CD14-positive monocyte (primary cell): ENCODE measurements around the gene LRRC49. TPM values are rescaled to one million over a fixed set of nuclear protein-coding genes. Genes with fewer than 3 reads are reported as not detected.

Experiments used
- DNase-seq, 3 donors: peaks; one replicate each; pipeline ENCODE4 v3.0.0-alpha.2; 2011 to 2022
- H2AFZ ChIP-seq: 2 replicates; pipeline ENCODE4 v1.6.0; 2012; ENCODE audit warnings: mild to moderate bottlenecking, low read depth, low read length, inconsistent platforms; ENCODE audit not compliant: insufficient read depth, poor library complexity, severe bottlenecking
- H3K27ac ChIP-seq, 2 donors: 1 replicate in 1 of 2; 2 replicates in 1 of 2; pipeline ENCODE4 v1.5.1; 2012 to 2013; ENCODE audit warnings: low read length in 2 of 2, control low read depth in 1 of 2, inconsistent platforms in 1 of 2, low read depth in 1 of 2, mild to moderate bottlenecking in 1 of 2
- H3K27me3 ChIP-seq, 2 donors: one replicate each; pipeline versions ENCODE4 v1.6.0 to v1.6.1; 2011 to 2013; ENCODE audit warnings: low read length in 2 of 2; ENCODE audit not compliant: control insufficient read depth in 2 of 2, insufficient read depth in 2 of 2
- H3K36me3 ChIP-seq, 2 donors: replicated peaks in 1 of 2; 1 replicate in 1 of 2; 2 replicates in 1 of 2; pipeline versions ENCODE4 v1.5.1 to v1.6.1; 2012 to 2013; ENCODE audit warnings: low read length in 2 of 2, control low read depth in 1 of 2, inconsistent platforms in 1 of 2, mild to moderate bottlenecking in 1 of 2; ENCODE audit not compliant: insufficient read depth in 2 of 2, control insufficient read depth in 1 of 2
- H3K4me1 ChIP-seq, 2 donors: 1 replicate in 1 of 2; 2 replicates in 1 of 2; pipeline versions ENCODE4 v1.5.1 to v1.6.1; 2012 to 2013; ENCODE audit warnings: low read length in 2 of 2, control low read depth in 1 of 2, inconsistent platforms in 1 of 2, mild to moderate bottlenecking in 1 of 2, moderate library complexity in 1 of 2; ENCODE audit not compliant: insufficient read depth in 2 of 2, control insufficient read depth in 1 of 2
- H3K4me2 ChIP-seq: replicated peaks from 2 replicates; pipeline ENCODE3; 2012; ENCODE audit warnings: low read length, moderate library complexity, mild to moderate bottlenecking; ENCODE audit not compliant: poor library complexity, severe bottlenecking; ENCODE audit errors: extremely low read depth
- H3K4me3 ChIP-seq, 3 experiments: fragments of 200-600 bp in 1 of 3; sonication (generic) in 1 of 3; replicated peaks in 1 of 3; 1 replicate in 2 of 3; 2 replicates in 1 of 3; pipeline ENCODE4 v1.5.1; 2011 to 2013; ENCODE audit warnings: low read length in 3 of 3, mild to moderate bottlenecking in 3 of 3, control low read depth in 2 of 3, low read depth in 2 of 3, inconsistent platforms in 1 of 3, moderate library complexity in 1 of 3
- H3K79me2 ChIP-seq: 2 replicates; pipeline ENCODE4 v1.6.0; 2012; ENCODE audit warnings: mild to moderate bottlenecking, control low read depth, inconsistent platforms, low read length, moderate library complexity; ENCODE audit not compliant: insufficient read depth
- H3K9ac ChIP-seq: 2 replicates; pipeline ENCODE4 v1.6.0; 2017; ENCODE audit warnings: low read length, mild to moderate bottlenecking; ENCODE audit not compliant: insufficient read depth, poor library complexity, severe bottlenecking
- H3K9me3 ChIP-seq, 2 donors: replicated peaks in 1 of 2; 1 replicate in 1 of 2; 2 replicates in 1 of 2; pipeline versions ENCODE4 v1.5.1 to v1.6.1; 2012 to 2013; ENCODE audit warnings: low read length in 2 of 2, control low read depth in 1 of 2; ENCODE audit not compliant: control insufficient read depth in 1 of 2, insufficient read depth in 1 of 2
- H4K20me1 ChIP-seq: 2 replicates; pipeline ENCODE4 v1.6.0; 2012; ENCODE audit warnings: mild to moderate bottlenecking, low read length, control low read depth, moderate library complexity; ENCODE audit not compliant: insufficient read depth
- H3K27ac Mint-ChIP-seq, 7 donors: one replicate each; pipeline ENCODE4 v1.8.0; 2020; ENCODE audit warnings: mild to moderate bottlenecking in 7 of 7, mixed read lengths in 7 of 7, moderate library complexity in 6 of 7, inconsistent platforms in 2 of 7
- H3K27me3 Mint-ChIP-seq, 3 donors: one replicate each; pipeline ENCODE4 v1.8.0; 2021 to 2022; ENCODE audit warnings: low read depth in 3 of 3, mild to moderate bottlenecking in 3 of 3, mixed read lengths in 3 of 3, moderate library complexity in 3 of 3, inconsistent platforms in 1 of 3
- H3K36me3 Mint-ChIP-seq, 2 donors: one replicate each; pipeline ENCODE4 v1.8.0; 2020; ENCODE audit warnings: mixed read lengths in 2 of 2, inconsistent platforms in 1 of 2, mild to moderate bottlenecking in 1 of 2
- H3K4me1 Mint-ChIP-seq: one replicate; pipeline ENCODE4 v1.8.0; 2020; ENCODE audit warnings: mild to moderate bottlenecking, mixed read lengths
- H3K4me3 Mint-ChIP-seq, 2 donors: one replicate each; pipeline ENCODE4 v1.8.0; 2020; ENCODE audit warnings: mild to moderate bottlenecking in 2 of 2, mixed read lengths in 2 of 2, moderate library complexity in 1 of 2
- H3K9me3 Mint-ChIP-seq, 7 donors: one replicate each; pipeline ENCODE4 v1.8.0; 2020 to 2022; ENCODE audit warnings: mixed read lengths in 7 of 7, mild to moderate bottlenecking in 6 of 7, moderate library complexity in 6 of 7, inconsistent platforms in 2 of 7
- WGBS: methylation state at CpG from one replicate; pipeline ENCODE4 v1.1.5; 2013; ENCODE audit warnings: missing lambda C conversion rate; ENCODE audit not compliant: insufficient coverage; 5-methylcytosine and 5-hydroxymethylcytosine counted together
- intact Hi-C, 2 donors: fragments of 100-400 bp; cut with micrococcal nuclease; formaldehyde crosslinking; loops; one replicate each; pipeline versions ENCODE4 v1.15.0 to v1.15.1; 2023
- polyA plus RNA-seq, 3 donors: library from polyadenylated mRNA; depleted of rRNA in 1 of 3; unstranded in 2 of 3; stranded (reverse) in 1 of 3; fragments of 300-500 nt in 2 of 3; fragments of >200 nt in 1 of 3; fragmentation: Illumina TruSeq in 2 of 3; gene quantifications; 1 replicate in 2 of 3; 2 replicates in 1 of 3; pipeline ENCODE4 v1.2.3, GENCODE V29; 2012 to 2021
- TF ChIP-seq, protein P1 (sequence below): fragments of 200-600 bp; IDR thresholded peaks from one replicate; pipeline ENCODE4 v1.8.0; 2022; ENCODE audit warnings: antibody characterized with exemption, mild to moderate bottlenecking

The LRRC49 gene
- polyA plus RNA-seq, 3 donors, result 0.08 to 0.51 (median 0.24) TPM

DNA sequence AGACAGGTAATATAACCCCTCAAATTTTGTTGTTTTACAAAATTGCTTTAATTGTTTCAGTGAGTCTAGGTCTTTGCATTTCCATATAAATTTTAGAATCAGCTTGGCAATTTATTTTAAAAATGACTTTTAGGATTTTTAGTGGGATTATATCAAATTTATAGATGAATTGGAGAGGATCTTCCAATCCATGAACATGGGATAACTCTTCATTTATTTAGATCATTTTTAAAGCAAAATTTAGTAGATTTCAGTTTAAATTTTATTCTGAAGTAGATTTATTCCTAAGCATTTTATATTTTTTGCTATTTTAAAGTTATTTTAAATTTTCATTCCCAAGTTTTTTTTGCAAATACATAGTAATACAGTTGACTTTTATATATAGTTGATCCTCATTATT is 164.5 kb downstream of the LRRC49 start:
- no peaks in the 10 kb centered on the region for H3K27me3 ChIP-seq
- H4K20me1 ChIP-seq, result no peaks in the 10 kb centered on the region
- H3K9ac ChIP-seq, result no peak overlapping the region
- H3K4me2 ChIP-seq, result no peak overlapping the region
- H3K79me2 ChIP-seq, result no peaks in the 10 kb centered on the region
- Mint-ChIP-seq H3K36me3 (no peaks in the 10 kb centered on the region), H3K27ac (no peak overlapping the region), H3K27me3 (peaks cover 4 to 10% (median 4%) of the 10 kb centered on the region in 3 donors), H3K9me3 (peaks cover 0 to 10% (median 3%) of the 10 kb centered on the region in 7 donors), H3K4me3 (no peak overlapping the region), H3K4me1 (no peaks in the 10 kb centered on the region)
- H3K36me3 ChIP-seq, result no peaks in the 10 kb centered on the region
- H2AFZ ChIP-seq, result no peak overlapping the region
- DNase-seq, result no peak
- no peaks in the 10 kb centered on the region for H3K4me1 ChIP-seq
- H3K9me3 ChIP-seq, result peaks cover 0 to 3% of the 10 kb centered on the region in 2 donors
- H3K27ac ChIP-seq, result no peak overlapping the region
- TF ChIP-seq, protein P1, sequence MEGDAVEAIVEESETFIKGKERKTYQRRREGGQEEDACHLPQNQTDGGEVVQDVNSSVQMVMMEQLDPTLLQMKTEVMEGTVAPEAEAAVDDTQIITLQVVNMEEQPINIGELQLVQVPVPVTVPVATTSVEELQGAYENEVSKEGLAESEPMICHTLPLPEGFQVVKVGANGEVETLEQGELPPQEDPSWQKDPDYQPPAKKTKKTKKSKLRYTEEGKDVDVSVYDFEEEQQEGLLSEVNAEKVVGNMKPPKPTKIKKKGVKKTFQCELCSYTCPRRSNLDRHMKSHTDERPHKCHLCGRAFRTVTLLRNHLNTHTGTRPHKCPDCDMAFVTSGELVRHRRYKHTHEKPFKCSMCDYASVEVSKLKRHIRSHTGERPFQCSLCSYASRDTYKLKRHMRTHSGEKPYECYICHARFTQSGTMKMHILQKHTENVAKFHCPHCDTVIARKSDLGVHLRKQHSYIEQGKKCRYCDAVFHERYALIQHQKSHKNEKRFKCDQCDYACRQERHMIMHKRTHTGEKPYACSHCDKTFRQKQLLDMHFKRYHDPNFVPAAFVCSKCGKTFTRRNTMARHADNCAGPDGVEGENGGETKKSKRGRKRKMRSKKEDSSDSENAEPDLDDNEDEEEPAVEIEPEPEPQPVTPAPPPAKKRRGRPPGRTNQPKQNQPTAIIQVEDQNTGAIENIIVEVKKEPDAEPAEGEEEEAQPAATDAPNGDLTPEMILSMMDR, result no peak
- intact Hi-C loops, result no loop called here
- no peak overlapping the region for H3K4me3 ChIP-seq

DNA sequence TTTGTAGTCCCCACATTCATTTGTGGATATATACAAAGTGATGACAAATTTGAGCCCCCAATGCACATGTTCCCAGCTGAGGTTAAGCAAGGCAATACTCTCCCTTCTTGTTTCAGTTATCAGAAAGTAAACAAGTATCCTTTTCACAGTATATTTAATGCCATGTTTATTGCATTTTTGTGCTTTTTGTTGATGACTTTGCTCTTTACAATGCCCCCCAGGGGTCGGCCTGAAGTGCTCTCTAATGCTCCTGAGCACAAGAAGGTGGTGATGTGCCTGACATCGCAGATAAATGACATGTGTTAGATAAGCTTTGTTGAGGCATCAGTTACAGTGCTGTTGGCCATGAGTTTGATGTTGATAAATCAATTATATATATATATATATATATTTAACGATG is 165.0 kb downstream of the LRRC49 start:
- Histone ChIP-seq H3K4me3 (no peak overlapping the region), H4K20me1 (no peaks in the 10 kb centered on the region), H3K36me3 (no peaks in the 10 kb centered on the region), H3K79me2 (no peaks in the 10 kb centered on the region), H2AFZ (no peak overlapping the region), H3K27me3 (no peaks in the 10 kb centered on the region), H3K4me2 (no peak overlapping the region), H3K9me3 (peaks cover 0 to 3% of the 10 kb centered on the region in 2 donors), H3K9ac (no peak overlapping the region), H3K27ac (no peak overlapping the region), H3K4me1 (no peaks in the 10 kb centered on the region)
- DNase-seq, result no peak
- peaks cover 4 to 10% (median 4%) of the 10 kb centered on the region in 3 donors for H3K27me3 Mint-ChIP-seq
- TF ChIP-seq, protein P1, result no peak
- no peak overlapping the region for H3K27ac Mint-ChIP-seq
- WGBS, result no CpG with 5 or more reads among the region's 3 CpGs
- H3K4me1 Mint-ChIP-seq, result no peaks in the 10 kb centered on the region
- no peak overlapping the region for H3K4me3 Mint-ChIP-seq
- H3K9me3 Mint-ChIP-seq, result peaks cover 0 to 10% (median 3%) of the 10 kb centered on the region in 7 donors
- no peaks in the 10 kb centered on the region for H3K36me3 Mint-ChIP-seq
- intact Hi-C loops, result no loop called here
